ENCODE results near the gene TEDC1.
A peak's percentile ranks its signal among the peaks of the same experiment; 100 is the strongest.

Gene TEDC1

DNA sequence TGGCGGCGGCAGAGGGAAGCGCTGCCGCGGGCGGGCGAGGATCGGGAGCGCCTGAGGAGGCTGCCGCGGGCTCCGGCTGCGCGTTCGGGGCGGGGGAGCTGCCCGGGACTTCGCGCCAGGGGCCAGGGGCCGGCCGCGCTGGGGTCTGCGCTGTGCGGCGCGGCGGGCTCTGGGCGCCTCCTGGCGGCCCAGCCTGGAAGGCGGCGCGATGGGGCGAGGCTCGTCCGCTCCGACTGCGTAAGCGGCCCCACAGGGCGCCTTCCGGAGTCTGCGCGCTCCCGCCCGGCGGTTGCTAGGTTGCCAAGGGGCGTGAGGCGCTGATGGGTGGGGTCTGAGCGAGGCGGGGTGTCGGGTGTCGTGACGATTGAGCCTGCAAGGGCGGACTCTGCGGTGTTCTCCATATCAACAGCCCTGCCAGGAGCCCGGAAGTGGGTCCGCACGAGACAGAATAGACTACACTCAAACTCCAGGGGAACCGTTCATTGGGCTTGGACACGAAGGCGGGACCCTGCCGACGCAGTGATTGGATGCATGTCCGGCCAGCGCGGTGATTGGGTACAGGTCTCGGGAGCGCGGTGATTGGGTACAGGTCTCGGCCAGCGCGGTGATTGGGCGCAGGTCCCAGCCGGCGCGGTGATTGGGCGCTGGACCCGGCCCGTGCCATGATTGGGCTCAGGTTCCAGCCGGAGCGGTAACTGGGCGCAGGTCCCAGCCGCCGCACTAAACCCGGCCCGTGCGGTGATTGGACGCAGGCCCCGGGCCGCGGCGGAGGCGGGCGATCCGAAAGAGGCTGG, at the start of gene TEDC1:
TSS of gene TEDC1 (plus strand) at position 675 of the 794 bp plus-strand sequence. CDS start 130 bp downstream, outside the sequence.
- DNase-seq = peak; percentile 100

DNA sequence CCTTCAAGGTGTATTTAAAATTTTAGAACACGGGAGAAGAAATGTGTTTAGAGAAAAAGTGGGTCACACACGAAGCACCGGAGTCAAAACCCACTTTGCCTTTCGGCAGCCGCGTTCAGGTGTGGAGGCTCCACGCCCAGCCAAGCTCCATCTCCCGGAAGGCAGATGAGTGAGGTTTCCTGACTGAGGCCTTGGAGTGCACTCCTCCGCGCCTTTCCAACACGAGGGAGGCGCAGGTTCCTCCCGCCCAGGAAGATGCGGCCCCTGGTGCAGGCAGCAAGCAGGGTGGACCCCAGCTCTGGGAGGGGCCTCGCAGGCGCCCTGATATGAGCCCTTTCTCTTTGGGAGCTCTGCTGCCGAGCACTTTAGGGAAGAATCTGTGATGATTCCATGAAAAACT, 48.9 kb upstream of the TEDC1 start:
- DNase-seq = no peak

GRCh38 chr14:105442834-105443233, 48.2 kb upstream of the TEDC1 start:
- DNase-seq = no peak

GRCh38 chr14:105444859-105445258, 46.2 kb upstream of the TEDC1 start:
- DNase-seq = no peak

- no peak for DNase-seq
Observed at GRCh38 chr14:105445290-105445689, 45.8 kb upstream of the TEDC1 start.

- no peak for DNase-seq
Observed at GRCh38 chr14:105445901-105446845, 44.9 kb upstream of the TEDC1 start.

DNA sequence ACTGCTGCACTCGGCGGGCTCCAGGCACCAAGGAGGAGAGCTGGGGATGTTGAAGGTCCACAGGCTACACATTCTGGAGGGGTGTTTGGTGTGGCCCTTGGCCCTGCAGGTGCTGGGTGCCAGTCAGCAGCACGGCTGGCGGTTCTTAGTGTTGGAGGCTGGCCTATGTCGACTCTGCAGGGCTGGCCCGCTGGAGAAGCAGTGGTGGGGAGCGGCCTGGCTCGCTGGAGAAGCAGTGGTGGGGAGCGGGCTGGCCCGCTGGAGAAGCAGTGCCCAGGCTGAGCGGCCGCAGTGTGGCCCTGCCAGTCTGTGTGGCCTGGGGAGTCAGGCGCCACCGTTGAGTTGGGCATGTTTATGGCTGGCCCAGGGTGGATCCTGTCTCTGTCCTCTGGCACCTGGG, 44.1 kb upstream of the TEDC1 start:
- no peak for DNase-seq

DNA sequence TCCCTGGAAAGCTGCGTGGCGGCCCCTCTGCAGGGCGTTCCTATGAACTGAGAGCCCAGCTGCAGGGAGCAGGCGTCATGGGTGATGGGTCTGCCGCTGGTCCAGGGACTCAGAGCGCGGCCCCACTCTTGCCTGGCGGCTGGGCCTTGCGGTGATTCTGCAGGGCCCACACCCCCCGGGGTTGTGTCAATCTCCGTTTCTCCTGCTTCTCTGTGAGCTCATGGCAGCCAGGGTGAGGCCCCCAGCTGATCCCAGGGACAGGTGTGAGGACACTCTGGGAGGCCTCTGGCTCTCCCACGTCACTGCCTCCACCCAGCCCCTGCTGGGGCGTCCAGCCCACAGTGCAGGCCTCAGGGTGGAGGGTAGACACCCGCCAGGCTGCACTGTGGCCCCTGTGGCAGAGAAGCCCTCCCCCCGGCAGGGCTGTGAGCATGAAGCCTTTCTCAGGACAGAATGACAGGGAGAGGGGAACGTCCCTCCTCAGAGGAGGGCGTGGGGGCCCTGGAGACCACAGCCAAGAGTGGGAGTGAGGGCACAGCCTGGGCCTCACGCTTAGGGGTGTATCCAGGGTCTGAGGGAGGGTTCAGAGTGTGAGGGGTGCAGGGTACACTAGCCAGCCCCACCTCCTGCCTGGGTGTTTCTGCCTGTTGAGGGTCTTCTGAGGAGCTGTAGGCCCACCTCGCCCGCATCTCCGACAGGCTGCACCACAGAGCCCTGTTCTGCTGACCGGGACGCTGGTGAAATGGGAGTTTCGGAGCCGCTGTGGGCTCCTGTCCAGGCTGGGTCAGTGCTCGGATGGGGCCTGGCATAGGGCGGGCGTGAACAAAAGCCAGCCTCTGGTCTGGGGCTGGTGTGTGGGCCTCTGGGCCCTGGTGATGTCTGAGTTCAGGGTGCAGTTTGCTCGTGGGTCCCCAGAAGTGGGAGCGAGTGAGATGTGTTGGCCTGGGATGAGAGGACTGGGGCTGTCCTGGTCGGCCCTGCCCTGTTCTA, 43.1 kb upstream of the TEDC1 start:
- DNase-seq = no peak

GRCh38 chr14:105448706-105449111, 42.3 kb upstream of the TEDC1 start:
- DNase-seq = peak; percentile 57

DNA sequence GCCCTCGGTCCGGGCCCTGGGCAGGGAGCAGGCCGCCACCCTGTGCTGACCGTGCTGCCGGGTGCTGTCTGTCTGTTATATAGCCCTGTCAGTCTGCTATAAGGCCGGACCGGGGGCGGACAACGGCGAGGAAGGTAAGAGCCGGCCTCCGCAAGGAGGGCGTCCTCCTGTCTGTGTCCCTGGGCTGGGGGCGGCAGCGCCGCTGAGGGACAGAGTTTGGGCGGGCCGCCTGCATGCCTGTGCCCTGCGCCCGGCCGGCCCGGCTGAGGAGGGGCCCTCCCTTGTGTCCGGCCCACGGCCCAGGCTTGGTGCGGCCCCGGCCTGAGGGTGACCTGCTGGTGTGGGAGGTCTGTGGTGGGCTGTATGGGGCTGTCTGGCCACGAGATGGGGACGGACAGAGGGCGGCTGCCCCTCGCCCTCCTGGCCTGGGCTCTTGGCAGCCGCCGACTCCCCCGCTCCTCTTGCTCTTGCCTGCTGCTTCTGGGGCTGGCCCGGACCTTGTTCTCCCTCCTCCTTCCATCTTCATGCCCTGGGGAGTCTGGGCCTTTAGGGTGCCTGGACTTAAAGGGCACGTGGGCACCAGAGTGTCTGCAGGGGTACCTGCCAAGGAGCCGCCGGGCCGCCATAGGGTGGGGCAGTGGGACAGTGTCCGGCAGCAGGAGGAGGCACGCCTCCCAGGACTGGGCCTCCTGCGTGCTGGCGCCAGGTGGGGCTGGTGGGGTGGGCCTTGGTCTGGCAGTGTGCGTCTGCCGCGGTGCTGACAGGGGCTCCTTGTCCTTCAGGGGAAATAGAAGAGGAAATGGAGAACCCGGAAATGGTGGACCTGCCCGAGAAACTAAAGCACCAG, 41.5 kb upstream of the TEDC1 start:
- DNase-seq = no peak

- no peak for DNase-seq
Observed at GRCh38 chr14:105450123-105450505, 40.9 kb upstream of the TEDC1 start.

DNA sequence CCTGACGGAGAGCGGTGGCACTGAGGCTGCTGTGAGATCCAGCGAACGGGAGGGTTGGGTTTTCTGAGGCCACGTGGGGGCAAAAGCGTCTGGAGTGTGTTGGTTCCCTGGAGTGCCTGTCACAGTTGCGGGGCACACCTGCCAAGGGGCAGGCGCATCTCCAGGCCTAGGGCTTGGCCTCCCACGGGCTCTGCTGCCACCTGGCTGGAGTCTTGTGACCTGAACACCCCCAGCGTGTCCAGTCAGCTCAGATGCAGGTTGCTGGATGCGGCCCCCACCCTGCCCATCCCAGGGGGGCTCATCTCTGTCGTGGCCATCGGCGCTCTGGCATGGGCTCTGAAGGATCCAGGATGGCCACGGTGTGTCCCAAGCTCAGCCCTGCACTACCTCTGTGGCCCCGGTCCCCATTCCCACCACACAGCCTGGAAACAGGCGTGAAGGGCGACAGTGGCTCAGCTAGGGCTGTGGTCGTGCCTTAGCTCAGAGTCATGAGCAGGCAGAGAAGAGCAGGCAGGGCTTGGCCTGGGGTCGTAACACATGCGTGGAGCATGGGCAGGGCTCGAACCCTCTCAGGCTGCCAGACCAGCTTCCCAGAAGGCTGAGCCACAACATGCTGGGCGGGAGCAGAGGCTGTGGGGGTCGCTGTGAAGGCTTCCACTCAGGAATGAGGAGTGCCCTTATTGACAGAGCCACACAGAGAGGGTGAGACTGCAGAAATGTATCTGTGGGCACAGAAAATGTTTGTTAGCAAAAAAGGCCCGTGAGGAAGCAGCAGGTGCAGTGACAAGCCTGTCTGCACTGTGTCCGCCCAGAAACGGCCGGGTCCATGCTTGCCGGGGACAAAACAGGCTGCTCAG, 40.0 kb upstream of the TEDC1 start:
- no peak for DNase-seq

DNA sequence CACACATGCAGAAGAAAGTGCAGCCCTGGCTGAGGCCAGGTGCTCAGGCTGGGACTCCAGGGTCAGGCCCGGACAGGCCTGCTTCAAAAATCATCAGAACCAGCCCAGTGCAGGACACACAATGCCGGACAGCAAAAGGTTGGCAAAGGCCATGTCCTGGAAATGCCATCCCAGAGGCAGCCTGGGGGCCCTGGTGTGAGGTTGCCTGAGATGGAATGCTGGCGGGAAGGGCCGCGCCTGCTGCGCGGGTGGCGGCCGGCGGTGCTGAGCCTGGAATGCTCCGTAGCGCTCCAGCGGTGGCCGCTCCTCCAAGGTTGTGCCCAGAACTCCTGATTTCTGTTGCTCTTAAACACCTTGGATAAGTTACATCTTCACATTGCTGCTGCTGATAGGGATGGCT, 38.1 kb upstream of the TEDC1 start:
- DNase-seq = no peak

- no peak for DNase-seq
Observed at GRCh38 chr14:105453847-105454246, 37.2 kb upstream of the TEDC1 start.

GRCh38 chr14:105455086-105455640, 35.9 kb upstream of the TEDC1 start:
- DNase-seq = no peak

- no peak for DNase-seq
Observed at GRCh38 chr14:105455766-105456660, 35.0 kb upstream of the TEDC1 start.

DNA sequence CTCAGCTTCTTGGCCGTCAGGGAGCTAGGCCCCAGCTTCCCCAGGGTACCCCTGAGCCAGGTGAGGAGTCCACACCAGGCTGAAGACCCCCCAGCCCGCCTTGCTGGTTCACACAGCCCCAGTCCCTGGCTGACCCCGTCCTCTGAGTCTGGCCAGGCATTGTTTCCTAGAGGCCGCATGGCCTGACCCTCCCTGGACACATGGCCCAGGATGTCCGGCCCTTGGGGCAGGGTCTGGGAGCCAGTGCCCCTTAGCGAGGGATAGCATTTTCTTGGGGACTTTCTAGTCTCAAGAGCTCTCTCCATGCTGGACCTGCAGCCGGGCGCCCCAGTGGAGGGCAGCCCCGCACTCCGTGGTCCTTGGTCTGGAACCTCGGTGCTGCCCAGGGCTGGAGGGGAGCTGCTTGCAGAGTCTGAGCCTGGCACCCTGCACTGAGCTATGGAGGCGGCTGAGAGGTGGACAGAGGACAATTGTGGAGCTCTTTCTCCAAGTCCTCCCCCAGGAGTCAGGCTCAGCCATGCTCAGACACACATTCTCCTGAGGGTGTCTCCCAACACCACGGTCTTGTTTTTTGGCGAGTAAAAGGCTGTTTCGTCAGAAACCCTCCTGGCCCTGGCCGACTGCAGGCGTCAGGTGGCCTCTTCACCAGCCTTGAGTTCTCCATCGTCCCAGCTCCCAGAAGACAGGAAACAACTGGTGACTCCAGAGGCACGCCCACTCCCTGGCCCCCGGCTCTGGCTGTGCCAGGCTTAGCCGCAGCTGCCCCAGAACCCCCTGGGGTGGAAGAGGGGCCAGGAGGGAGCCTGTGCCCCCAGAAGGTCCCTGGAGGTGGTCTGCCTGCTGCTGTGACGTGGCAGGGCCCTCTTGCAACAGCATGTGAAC, 34.1 kb upstream of the TEDC1 start:
- no peak for DNase-seq

- DNase-seq = no peak
Observed at GRCh38 chr14:105458010-105458409, 33.0 kb upstream of the TEDC1 start.

All from suppressor macrophage treated with lipopolysaccharide for 4 hours (primary cell).